Fibroblast of lung (primary cell): ENCODE results near the gene KRTCAP2.
"Not testable (repeated sequence)": the region's sequence is repeated elsewhere in the genome, so short reads cannot be mapped to it uniquely, and the experiment has no call there.

ENCODE experiments used
- EZH2 ChIP-seq: IDR thresholded peaks from 2 replicates; pipeline ENCODE4 v1.5.1; 2012; ENCODE audit warnings: low read length, control low read depth, mild to moderate bottlenecking; ENCODE audit errors: missing control alignments
- TF ChIP-seq, protein P1 (sequence below), 2 donors: IDR thresholded peaks in 1 of 2; conservative IDR thresholded peaks in 1 of 2; 1 replicate in 1 of 2; 2 replicates in 1 of 2; pipeline ENCODE4 v1.5.1; 2011 to 2012; ENCODE audit warnings: low read length in 2 of 2, control low read depth in 1 of 2, inconsistent platforms in 1 of 2, low read depth in 1 of 2, mild to moderate bottlenecking in 1 of 2

DNA sequence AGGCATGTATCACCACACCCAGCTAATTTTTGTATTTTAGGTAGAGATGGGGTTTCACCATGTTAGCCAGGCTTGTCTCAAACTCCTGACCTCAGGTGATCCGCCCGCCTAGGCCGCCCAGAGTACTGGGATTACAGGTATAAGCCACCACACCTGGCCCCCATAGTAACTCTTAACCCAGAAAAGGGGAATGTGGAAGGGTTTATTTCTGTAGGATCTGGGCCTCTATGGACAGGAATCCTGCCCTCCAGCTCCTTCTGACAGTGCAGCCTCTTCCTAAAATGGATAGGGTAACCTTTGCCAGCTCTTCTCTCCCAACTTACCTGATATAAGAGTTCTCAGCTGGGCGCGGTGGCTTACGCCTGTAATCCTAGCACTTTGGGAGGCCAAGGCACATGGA is 10.5 kb downstream of the KRTCAP2 start:
- TF ChIP-seq, protein P1, sequence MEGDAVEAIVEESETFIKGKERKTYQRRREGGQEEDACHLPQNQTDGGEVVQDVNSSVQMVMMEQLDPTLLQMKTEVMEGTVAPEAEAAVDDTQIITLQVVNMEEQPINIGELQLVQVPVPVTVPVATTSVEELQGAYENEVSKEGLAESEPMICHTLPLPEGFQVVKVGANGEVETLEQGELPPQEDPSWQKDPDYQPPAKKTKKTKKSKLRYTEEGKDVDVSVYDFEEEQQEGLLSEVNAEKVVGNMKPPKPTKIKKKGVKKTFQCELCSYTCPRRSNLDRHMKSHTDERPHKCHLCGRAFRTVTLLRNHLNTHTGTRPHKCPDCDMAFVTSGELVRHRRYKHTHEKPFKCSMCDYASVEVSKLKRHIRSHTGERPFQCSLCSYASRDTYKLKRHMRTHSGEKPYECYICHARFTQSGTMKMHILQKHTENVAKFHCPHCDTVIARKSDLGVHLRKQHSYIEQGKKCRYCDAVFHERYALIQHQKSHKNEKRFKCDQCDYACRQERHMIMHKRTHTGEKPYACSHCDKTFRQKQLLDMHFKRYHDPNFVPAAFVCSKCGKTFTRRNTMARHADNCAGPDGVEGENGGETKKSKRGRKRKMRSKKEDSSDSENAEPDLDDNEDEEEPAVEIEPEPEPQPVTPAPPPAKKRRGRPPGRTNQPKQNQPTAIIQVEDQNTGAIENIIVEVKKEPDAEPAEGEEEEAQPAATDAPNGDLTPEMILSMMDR (conservative IDR thresholded peaks at IDR 0.05 in 1 of 2, IDR thresholded peaks at IDR 0.05 in 1 of 2; ENCODE audit: low read depth in 1 of 2, low read length in 2 of 2), result not testable (repeated sequence)
- TF ChIP-seq EZH2, result not testable (repeated sequence)
